ENCODE results near the gene STAU1.
"Not testable (repeated sequence)": the region's sequence is repeated elsewhere in the genome, so short reads cannot be mapped to it uniquely, and the experiment has no call there.

The STAU1 gene

GRCh38 chr20:49146442-49147225 lies 41.5 kb downstream of the STAU1 start:
- no peak overlapping the region for H3K4me3 Mint-ChIP-seq
- TF ChIP-seq CTCF (IDR thresholded peaks at IDR 0.05), result no peak
- peaks cover 74% of the 10 kb centered on the region for H3K36me3 Mint-ChIP-seq (ENCODE audit: low read depth)
- H3K4me1 Mint-ChIP-seq, result peaks cover 28% of the 10 kb centered on the region
- DNase-seq, result no peak
- no peaks in the 10 kb centered on the region for H3K27me3 Mint-ChIP-seq (ENCODE audit: low read depth, poor library complexity)
- H3K27ac Mint-ChIP-seq, result no peak overlapping the region
- no peaks in the 10 kb centered on the region for H3K9me3 Mint-ChIP-seq

- no peaks in the 10 kb centered on the region for H3K9me3 Mint-ChIP-seq
- no peak for DNase-seq
- no peak overlapping the region for H3K4me3 Mint-ChIP-seq
- peaks cover 64% of the 10 kb centered on the region for H3K36me3 Mint-ChIP-seq (ENCODE audit: low read depth)
- H3K4me1 Mint-ChIP-seq, result no peaks in the 10 kb centered on the region
- no peaks in the 10 kb centered on the region for H3K27me3 Mint-ChIP-seq (ENCODE audit: low read depth, poor library complexity)
- no peak for TF ChIP-seq CTCF (IDR thresholded peaks at IDR 0.05)
- H3K27ac Mint-ChIP-seq, result no peak overlapping the region
These were observed 47.3 kb downstream of the STAU1 start for GRCh38 chr20:49140834-49141233.

GRCh38 chr20:49140411-49140810 lies 47.7 kb downstream of the STAU1 start:
- Mint-ChIP-seq H3K36me3 (ENCODE audit: low read depth) (peaks cover 64% of the 10 kb centered on the region), H3K4me1 (no peaks in the 10 kb centered on the region), H3K27ac (no peak overlapping the region), H3K27me3 (ENCODE audit: low read depth, poor library complexity) (no peaks in the 10 kb centered on the region), H3K4me3 (no peak overlapping the region), H3K9me3 (no peaks in the 10 kb centered on the region)
- DNase-seq, result no peak
- TF ChIP-seq CTCF (IDR thresholded peaks at IDR 0.05), result no peak

GRCh38 chr20:49138431-49138830 lies 49.7 kb downstream of the STAU1 start:
- Mint-ChIP-seq H3K4me1 (peaks cover 2% of the 10 kb centered on the region), H3K27ac (no peak overlapping the region), H3K27me3 (ENCODE audit: low read depth, poor library complexity) (no peaks in the 10 kb centered on the region), H3K4me3 (no peak overlapping the region), H3K36me3 (ENCODE audit: low read depth) (peaks cover 65% of the 10 kb centered on the region), H3K9me3 (no peaks in the 10 kb centered on the region)
- TF ChIP-seq CTCF (IDR thresholded peaks at IDR 0.05), result no peak
- no peak for DNase-seq

GRCh38 chr20:49136817-49137571 lies 51.1 kb downstream of the STAU1 start:
- Mint-ChIP-seq H3K4me1 (peaks cover 10% of the 10 kb centered on the region), H3K27me3 (ENCODE audit: low read depth, poor library complexity) (no peaks in the 10 kb centered on the region), H3K4me3 (no peak overlapping the region), H3K27ac (peak overlapping the region; percentile 29), H3K36me3 (ENCODE audit: low read depth) (peaks cover 70% of the 10 kb centered on the region), H3K9me3 (no peaks in the 10 kb centered on the region)
- no peak for TF ChIP-seq CTCF (IDR thresholded peaks at IDR 0.05)
- no peak for DNase-seq

GRCh38 chr20:49134797-49135196 lies 53.3 kb downstream of the STAU1 start:
- Mint-ChIP-seq H3K36me3 (ENCODE audit: low read depth) (peaks cover 80% of the 10 kb centered on the region), H3K27ac (peak overlapping the region; percentile 75)
- not testable (repeated sequence) for H3K9me3 Mint-ChIP-seq; DNase-seq; H3K4me3 Mint-ChIP-seq; H3K27me3 Mint-ChIP-seq (ENCODE audit: low read depth, poor library complexity); H3K4me1 Mint-ChIP-seq

Measured in nephron progenitor cell (in vitro differentiated cells).